NCI-H146 treated with DMSO at 0.1 percent for 48 hours (cell line): ENCODE measurements around the gene GANC.
"Not testable (repeated sequence)": the region's sequence is repeated elsewhere in the genome, so short reads cannot be mapped to it uniquely, and the experiment has no call there.

Experiments
- DNase-seq: peaks from one replicate; lab custom pipeline; 2025; ENCODE audit not compliant: unreplicated experiment; lab: John Stamatoyannopoulos, UW

GANC gene

GRCh38 chr15:42282344-42282743 lies 9.3 kb downstream of the GANC start:
- DNase-seq, result no peak

- no peak for DNase-seq
Measured at GRCh38 chr15:42282926-42283325, 9.9 kb downstream of the GANC start.

GRCh38 chr15:42283671-42284070 lies 10.7 kb downstream of the GANC start:
- DNase-seq, result no peak

DNA sequence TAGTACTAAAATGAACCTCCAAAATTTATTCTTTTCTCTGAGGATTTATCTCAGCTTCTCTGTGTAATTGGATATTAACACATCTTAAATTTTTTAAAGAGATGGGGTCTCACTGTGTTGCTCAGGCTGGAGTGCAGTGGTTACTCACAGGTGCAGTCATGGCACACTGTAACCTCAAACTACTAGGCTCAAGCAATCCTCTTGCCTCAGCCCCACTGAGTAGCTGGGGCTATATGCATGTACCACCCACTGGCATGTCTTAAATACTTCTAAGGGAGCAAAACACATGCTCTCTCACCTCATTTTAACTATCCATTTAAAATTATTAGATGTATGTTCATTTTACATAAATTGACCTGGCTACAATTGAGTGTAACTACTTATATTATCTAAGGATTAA lies 11.6 kb downstream of the GANC start:
- DNase-seq, result no peak

GRCh38 chr15:42285034-42285433 lies 12.0 kb downstream of the GANC start:
- DNase-seq, result no peak

DNA sequence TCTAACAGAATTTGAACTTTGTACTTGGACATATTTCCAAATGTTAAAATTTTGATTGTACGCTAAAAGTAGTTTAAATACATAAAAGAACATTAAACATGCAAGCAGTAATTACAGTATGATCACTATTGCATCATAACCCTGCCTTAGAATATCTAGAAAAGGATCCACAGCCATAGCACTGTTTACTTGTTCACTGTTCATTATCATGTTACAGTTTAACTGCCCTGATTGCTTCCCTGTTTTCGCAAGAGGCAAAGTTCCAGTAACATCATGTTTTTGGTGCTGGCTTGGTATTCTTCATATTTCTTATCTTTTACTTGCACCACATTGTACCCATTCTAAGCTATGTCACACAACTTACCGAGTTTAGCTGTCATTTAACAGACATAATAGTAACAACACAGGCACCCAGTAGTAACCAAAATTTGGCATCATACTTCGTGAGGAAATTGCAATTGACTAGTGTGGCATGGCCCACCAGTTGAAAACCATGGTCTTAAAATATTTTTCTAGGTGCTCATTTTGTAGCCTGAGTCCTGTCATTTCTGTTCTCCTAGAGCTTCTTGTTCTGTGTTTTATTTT lies 13.5 kb downstream of the GANC start:
- no peak for DNase-seq

GRCh38 chr15:42287931-42288330 lies 14.9 kb downstream of the GANC start:
- DNase-seq, result no peak

- DNase-seq, result no peak
Measured at GRCh38 chr15:42289166-42289565, 16.2 kb downstream of the GANC start.

GRCh38 chr15:42301004-42301403 lies 28.0 kb downstream of the GANC start:
- DNase-seq, result not testable (repeated sequence)

- no peak for DNase-seq
Measured at GRCh38 chr15:42306681-42307080, 33.7 kb downstream of the GANC start.

GRCh38 chr15:42313463-42313862 lies 40.5 kb downstream of the GANC start:
- DNase-seq, result no peak

GRCh38 chr15:42314818-42315217 lies 41.8 kb downstream of the GANC start:
- DNase-seq, result no peak

DNA sequence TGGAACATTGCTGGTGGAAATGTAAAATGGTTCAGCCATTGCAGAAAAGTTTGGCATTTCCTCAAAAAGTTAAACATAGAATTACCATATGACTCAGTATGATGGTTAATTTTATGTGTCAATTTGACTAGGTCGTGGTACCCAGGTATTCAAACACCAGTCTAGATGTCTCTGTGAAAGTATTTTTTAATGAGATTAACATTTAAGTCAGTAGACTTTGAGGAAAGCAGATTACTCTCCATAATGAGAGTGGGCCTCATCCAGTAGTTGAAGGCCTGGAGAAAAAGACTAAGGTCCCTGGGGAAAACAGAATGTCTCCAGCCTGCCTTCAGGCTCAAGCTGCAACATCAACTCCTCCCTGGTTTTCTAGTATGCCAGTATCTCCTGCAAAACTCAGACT lies 42.5 kb downstream of the GANC start:
- no peak for DNase-seq

GRCh38 chr15:42316282-42316805 lies 43.3 kb downstream of the GANC start:
- DNase-seq, result not testable (repeated sequence)

DNA sequence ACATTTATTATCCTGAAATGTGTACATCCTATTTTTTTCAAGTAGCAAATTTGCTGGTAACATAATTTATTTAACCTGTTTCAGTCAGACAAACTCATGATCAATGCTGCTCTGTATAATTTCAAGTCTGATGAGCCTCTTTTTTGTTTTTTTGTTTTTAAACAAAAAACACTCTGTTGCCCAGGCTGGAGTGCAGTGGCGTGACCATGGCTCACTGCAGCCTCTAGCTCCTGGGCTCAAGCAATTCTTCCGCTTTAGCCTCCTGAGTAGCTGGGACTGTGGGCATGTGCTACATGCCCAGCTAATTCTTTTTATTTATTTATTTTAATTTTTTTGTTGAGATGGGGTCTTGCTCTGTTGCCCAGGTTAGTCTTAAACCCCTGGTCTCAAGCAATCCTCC lies 46.2 kb downstream of the GANC start:
- DNase-seq, result no peak

- DNase-seq, result no peak
Measured at GRCh38 chr15:42324308-42324707, 51.3 kb downstream of the GANC start.

- DNase-seq, result no peak
Measured at GRCh38 chr15:42329161-42329560, 56.2 kb downstream of the GANC start.

DNA sequence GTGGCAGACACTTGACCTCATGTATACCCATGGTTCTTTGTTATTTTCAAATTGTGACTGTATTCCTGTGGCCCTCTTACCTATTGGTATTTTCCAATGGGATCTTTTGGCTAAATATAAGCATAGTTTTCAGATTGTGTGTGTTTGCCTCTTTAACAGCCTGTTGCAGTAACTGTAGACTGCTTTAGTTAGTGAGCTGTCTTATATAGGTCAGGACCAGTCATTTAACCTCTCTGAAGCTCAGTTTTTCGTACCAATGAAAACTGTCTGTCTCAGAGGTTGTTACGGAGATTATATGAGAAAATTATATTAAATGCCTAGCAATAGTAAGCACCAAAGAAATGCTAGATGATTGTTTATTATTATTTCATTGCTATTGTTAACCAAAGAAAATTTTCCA lies 57.0 kb downstream of the GANC start:
- no peak for DNase-seq

- no peak for DNase-seq
Measured at GRCh38 chr15:42331235-42331634, 58.2 kb downstream of the GANC start.

DNA sequence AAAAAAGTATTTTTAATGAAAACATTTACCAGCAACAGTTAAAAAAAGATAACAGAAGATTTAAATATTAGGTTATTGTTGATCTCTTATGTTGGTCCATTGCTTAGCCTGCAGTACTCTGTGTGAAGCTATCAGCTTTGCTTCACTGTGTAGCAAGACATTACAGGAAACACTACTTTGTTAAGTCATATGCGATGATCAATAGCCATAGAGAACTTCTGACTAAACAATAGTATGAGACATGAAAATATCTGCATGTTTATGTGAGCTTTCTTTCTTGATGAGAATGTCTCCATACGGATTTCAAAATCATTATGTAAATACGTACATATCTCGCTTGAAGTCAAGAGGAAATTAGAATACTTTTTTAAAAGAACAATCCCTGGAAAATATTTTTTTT lies 59.3 kb downstream of the GANC start:
- DNase-seq, result no peak

GRCh38 chr15:42335074-42335473 lies 62.1 kb downstream of the GANC start:
- no peak for DNase-seq

- not testable (repeated sequence) for DNase-seq
Measured at GRCh38 chr15:42336650-42337049, 63.6 kb downstream of the GANC start.

DNA sequence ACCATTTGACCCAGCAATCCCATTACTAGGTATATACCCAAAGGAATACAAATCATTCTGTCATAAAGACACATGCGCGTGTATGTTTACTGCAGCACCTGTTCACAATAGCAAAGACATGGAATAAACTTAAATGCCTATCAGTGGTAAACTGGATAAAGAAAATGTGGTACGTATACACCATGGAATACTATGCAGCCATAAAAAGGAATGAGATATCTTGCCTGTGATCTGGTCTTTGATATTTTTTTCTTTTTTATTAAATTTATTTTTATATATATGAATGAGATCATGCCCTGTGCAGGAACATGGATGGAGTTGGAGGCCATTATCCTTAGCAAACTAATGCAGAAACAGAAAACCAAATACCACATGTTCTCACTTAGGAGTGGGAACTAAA lies 64.1 kb downstream of the GANC start:
- not testable (repeated sequence) for DNase-seq
